B cell (primary cell): ENCODE data around the gene TP53I3. TPM values are rescaled to one million over a fixed set of nuclear protein-coding genes. Genes with fewer than 3 reads are reported as not detected.
"Not testable (repeated sequence)": the region's sequence is repeated elsewhere in the genome, so short reads cannot be mapped to it uniquely, and the experiment has no call there.

ENCODE experiments used
- ATAC-seq: fragments of 200-7000 bp; cut with Tn5 transposase; one replicate; pipeline ENCODE4 v1.10.0; 2021; ENCODE audit warnings: low read depth, mild to moderate bottlenecking, moderate number of reproducible peaks, moderate library complexity
- CTCF ChIA-PET: fragments of 350-600 bp; sonication (Branson Sonifier 250); formaldehyde crosslinking; loops from one replicate; lab custom pipeline; 2021; ENCODE audit warnings: antibody characterized with exemption, inconsistent platforms; lab: Charles Lee
- POLR2A ChIA-PET: fragments of 350-600 bp; sonication (Branson Sonifier 250); formaldehyde crosslinking; loops from one replicate; lab custom pipeline; 2021; ENCODE audit warnings: antibody characterized with exemption; lab: Charles Lee
- DNase-seq: peaks from one replicate; pipeline ENCODE4 v3.0.0; 2013
- H2AFZ ChIP-seq: 2 replicates; pipeline ENCODE4 v1.6.1; 2012; ENCODE audit warnings: mild to moderate bottlenecking, low read depth, low read length; ENCODE audit not compliant: insufficient read depth, poor library complexity, severe bottlenecking
- H3K27ac ChIP-seq, 2 donors: 1 replicate in 1 of 2; 2 replicates in 1 of 2; pipeline ENCODE4 v1.5.1; 2012 to 2013; ENCODE audit warnings: low read length in 2 of 2, mild to moderate bottlenecking in 2 of 2, moderate library complexity in 1 of 2
- H3K27me3 ChIP-seq, 4 experiments: fragments of 200-600 bp in 1 of 4; sonication (generic) in 1 of 4; replicated peaks in 1 of 4; 1 replicate in 2 of 4; 2 replicates in 2 of 4; pipeline versions ENCODE4 v1.6.1 to v1.7.0; 2013 to 2016; ENCODE audit warnings: low read length in 3 of 4, mild to moderate bottlenecking in 2 of 4, mixed read lengths in 1 of 4, moderate library complexity in 1 of 4; ENCODE audit not compliant: insufficient read depth in 4 of 4, control insufficient read depth in 3 of 4; ENCODE audit errors: control extremely low read depth in 1 of 4
- H3K36me3 ChIP-seq, 2 experiments: replicated peaks in 1 of 2; 1 replicate in 1 of 2; 2 replicates in 1 of 2; pipeline versions ENCODE4 v1.6.1 to v1.7.1; 2013; ENCODE audit warnings: low read length in 1 of 2; ENCODE audit not compliant: insufficient read depth in 2 of 2, control insufficient read depth in 1 of 2; ENCODE audit errors: control extremely low read depth in 1 of 2, extremely low read depth in 1 of 2
- H3K4me1 ChIP-seq, 2 donors: fragments of 200-600 bp in 1 of 2; sonication (generic) in 1 of 2; 1 replicate in 1 of 2; 2 replicates in 1 of 2; pipeline versions ENCODE4 v1.5.1 to v1.6.1; 2013 to 2017; ENCODE audit warnings: low read length in 2 of 2; ENCODE audit not compliant: control insufficient read depth in 2 of 2, insufficient read depth in 2 of 2
- H3K4me2 ChIP-seq: replicated peaks from 2 replicates; pipeline ENCODE3; 2012; ENCODE audit warnings: mild to moderate bottlenecking, low read depth, low read length; ENCODE audit not compliant: poor library complexity, severe bottlenecking
- H3K4me3 ChIP-seq, 5 experiments: fragments of 200-600 bp in 1 of 5; sonication (generic) in 1 of 5; 1 replicate in 3 of 5; 2 replicates in 2 of 5; pipeline versions ENCODE4 v1.5.1 to v1.7.0; 2011 to 2016; ENCODE audit warnings: low read length in 4 of 5, mild to moderate bottlenecking in 4 of 5, low read depth in 2 of 5, control low read depth in 1 of 5, moderate library complexity in 1 of 5; ENCODE audit not compliant: insufficient read depth in 1 of 5; ENCODE audit errors: control extremely low read depth in 1 of 5, extremely low read depth in 1 of 5
- H3K79me2 ChIP-seq: fragments of 200-600 bp; sonication (generic); one replicate; pipeline ENCODE4 v1.6.0; 2016; ENCODE audit warnings: low read length; ENCODE audit not compliant: control insufficient read depth, insufficient read depth
- H3K9ac ChIP-seq: fragments of 200-600 bp; sonication (generic); 2 replicates; pipeline ENCODE4 v1.6.1; 2017; ENCODE audit warnings: mild to moderate bottlenecking, low read length, moderate library complexity
- H3K9me3 ChIP-seq, 3 donors: one replicate each; pipeline versions ENCODE4 v1.6.1 to v1.7.1; 2013; ENCODE audit warnings: low read length in 2 of 3; ENCODE audit not compliant: control insufficient read depth in 2 of 3, insufficient read depth in 1 of 3; ENCODE audit errors: control extremely low read depth in 1 of 3
- H4K20me1 ChIP-seq: 2 replicates; pipeline ENCODE4 v1.6.0; 2012; ENCODE audit warnings: mild to moderate bottlenecking, low read length; ENCODE audit not compliant: insufficient read depth, control insufficient read depth, poor library complexity, severe bottlenecking
- H3K27ac Mint-ChIP-seq: one replicate; pipeline ENCODE4 v1.8.0; 2021; ENCODE audit warnings: mixed read lengths
- H3K27me3 Mint-ChIP-seq: one replicate; pipeline ENCODE4 v1.8.0; 2021; ENCODE audit warnings: mixed read lengths
- H3K4me1 Mint-ChIP-seq: one replicate; pipeline ENCODE4 v1.8.0; 2021; ENCODE audit warnings: mixed read lengths
- H3K4me3 Mint-ChIP-seq: one replicate; pipeline ENCODE4 v1.8.0; 2021; ENCODE audit warnings: mixed read lengths
- H3K9me3 Mint-ChIP-seq: one replicate; pipeline ENCODE4 v1.8.0; 2022; ENCODE audit warnings: mixed read lengths; ENCODE audit not compliant: insufficient read depth
- EZH2 ChIP-seq: IDR thresholded peaks from 2 replicates; pipeline ENCODE4 v1.6.1; 2012; ENCODE audit warnings: borderline replicate concordance, low read depth, mild to moderate bottlenecking, moderate library complexity, low read length; ENCODE audit not compliant: insufficient read depth, poor library complexity, severe bottlenecking
- WGBS: methylation state at CpG from one replicate; pipeline ENCODE4 v1.1.5; 2013; ENCODE audit warnings: missing lambda C conversion rate; ENCODE audit not compliant: insufficient coverage; 5-methylcytosine and 5-hydroxymethylcytosine counted together
- intact Hi-C: fragments of 100-400 bp; cut with micrococcal nuclease; formaldehyde crosslinking; loops from one replicate; pipeline ENCODE4 v1.10.0; 2022
- polyA plus RNA-seq: library from polyadenylated mRNA; depleted of rRNA; stranded (reverse); fragments of >200 nt; gene quantifications from 2 replicates; pipeline ENCODE4 v1.2.3, GENCODE V29; 2012
- total RNA-seq, 2 donors: library from RNA; stranded (reverse); fragments of 120-200 nt in 1 of 2; gene quantifications; 1 replicate in 1 of 2; 2 replicates in 1 of 2; pipeline versions ENCODE4 v1.2.3 to v1.2.4, GENCODE V29; 2013 to 2022
- TF ChIP-seq, protein P1 (sequence below): fragments of 200-600 bp; IDR thresholded peaks from one replicate; pipeline ENCODE4 v1.8.0; 2022; ENCODE audit warnings: antibody characterized with exemption, mild to moderate bottlenecking

Gene TP53I3
- total and polyA plus RNA-seq, 2 donors (not counting 1 experiment from before 2014, with no cell fraction given) = 3.9 to 7.3 TPM

DNA sequence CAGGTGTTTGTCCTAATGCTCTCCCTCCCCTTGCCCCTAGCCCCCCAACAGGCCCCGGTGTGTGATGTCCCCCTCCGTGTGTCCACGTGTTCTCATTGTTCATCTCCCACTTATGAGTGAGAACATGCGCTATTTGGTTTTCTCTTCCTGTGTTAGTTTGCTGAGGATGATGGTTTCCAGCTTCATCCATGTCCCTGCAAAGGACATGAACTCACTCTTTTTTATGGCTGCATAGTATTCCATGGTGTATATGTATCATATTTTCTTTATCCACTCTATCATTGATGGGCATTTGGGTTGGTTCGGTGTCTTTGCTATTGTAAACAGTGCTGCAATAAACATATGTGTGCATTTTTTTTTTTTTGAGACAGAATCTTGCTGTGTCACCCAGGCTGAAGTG, 8.6 kb upstream of the TP53I3 start:
- H3K27ac Mint-ChIP-seq, H3K36me3 ChIP-seq, H3K4me1 ChIP-seq, H3K27me3 Mint-ChIP-seq, H3K9ac ChIP-seq, intact Hi-C loops, ATAC-seq, H4K20me1 ChIP-seq, H3K9me3 ChIP-seq, H2AFZ ChIP-seq, H3K9me3 Mint-ChIP-seq, POLR2A ChIA-PET, H3K27me3 ChIP-seq, H3K4me2 ChIP-seq, H3K4me3 ChIP-seq, CTCF ChIA-PET, H3K4me3 Mint-ChIP-seq, H3K4me1 Mint-ChIP-seq, H3K27ac ChIP-seq, DNase-seq, H3K79me2 ChIP-seq: not testable (repeated sequence)
- no CpG with 5 or more reads among the region's 5 CpGs for WGBS

DNA sequence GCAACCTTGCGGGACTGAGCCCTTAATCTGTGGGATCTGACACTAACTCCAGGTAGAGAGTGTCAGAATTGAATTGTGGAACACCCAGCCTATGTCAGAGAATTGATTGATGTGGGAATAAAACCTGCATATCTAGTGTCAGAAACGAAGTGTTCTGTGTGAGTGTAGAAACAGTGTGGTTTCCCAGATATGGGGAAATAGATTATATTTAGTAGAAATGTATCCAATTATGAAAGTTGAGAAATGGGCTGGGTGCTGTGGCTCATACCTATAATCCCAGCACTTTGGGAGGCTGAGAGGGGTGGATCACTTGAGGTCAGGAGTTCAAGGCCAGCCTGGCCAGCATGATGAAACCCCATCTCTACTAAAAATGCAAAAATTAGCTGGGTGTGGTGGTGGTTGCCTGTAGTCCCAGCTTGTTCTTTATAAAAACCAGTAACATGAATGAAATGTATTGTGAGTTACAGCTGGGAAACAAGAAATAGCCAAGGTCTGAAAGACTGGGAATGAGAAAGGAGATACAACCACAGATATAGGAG, 4.3 kb upstream of the TP53I3 start:
- Mint-ChIP-seq H3K4me3 (no peak overlapping the region), H3K27me3 (no peaks in the 10 kb centered on the region), H3K9me3 (no peaks in the 10 kb centered on the region), H3K27ac (no peak overlapping the region), H3K4me1 (peaks cover 11% of the 10 kb centered on the region)
- no peak for TF ChIP-seq EZH2
- TF ChIP-seq, protein P1, sequence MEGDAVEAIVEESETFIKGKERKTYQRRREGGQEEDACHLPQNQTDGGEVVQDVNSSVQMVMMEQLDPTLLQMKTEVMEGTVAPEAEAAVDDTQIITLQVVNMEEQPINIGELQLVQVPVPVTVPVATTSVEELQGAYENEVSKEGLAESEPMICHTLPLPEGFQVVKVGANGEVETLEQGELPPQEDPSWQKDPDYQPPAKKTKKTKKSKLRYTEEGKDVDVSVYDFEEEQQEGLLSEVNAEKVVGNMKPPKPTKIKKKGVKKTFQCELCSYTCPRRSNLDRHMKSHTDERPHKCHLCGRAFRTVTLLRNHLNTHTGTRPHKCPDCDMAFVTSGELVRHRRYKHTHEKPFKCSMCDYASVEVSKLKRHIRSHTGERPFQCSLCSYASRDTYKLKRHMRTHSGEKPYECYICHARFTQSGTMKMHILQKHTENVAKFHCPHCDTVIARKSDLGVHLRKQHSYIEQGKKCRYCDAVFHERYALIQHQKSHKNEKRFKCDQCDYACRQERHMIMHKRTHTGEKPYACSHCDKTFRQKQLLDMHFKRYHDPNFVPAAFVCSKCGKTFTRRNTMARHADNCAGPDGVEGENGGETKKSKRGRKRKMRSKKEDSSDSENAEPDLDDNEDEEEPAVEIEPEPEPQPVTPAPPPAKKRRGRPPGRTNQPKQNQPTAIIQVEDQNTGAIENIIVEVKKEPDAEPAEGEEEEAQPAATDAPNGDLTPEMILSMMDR = no peak
- H3K27me3 ChIP-seq = no peaks in the 10 kb centered on the region
- DNase-seq = no peak
- H4K20me1 ChIP-seq = no peaks in the 10 kb centered on the region
- H3K27ac ChIP-seq = no peak overlapping the region
- H3K36me3 ChIP-seq = peaks cover 2 to 3% of the 10 kb centered on the region in 2 experiments
- no peak for ATAC-seq
- intact Hi-C loops = no loop called here
- CTCF ChIA-PET = interaction anchor here (0.8 kb wide), 1 partner anchor 10 kb away, joined by 3 read pairs; no protein-coding TSS in a partner anchor
- H2AFZ ChIP-seq = no peak overlapping the region
- WGBS = 93% methylated on average over 2 of the region's 2 CpGs
- POLR2A ChIA-PET = no interaction called here
- no peak overlapping the region for H3K9ac ChIP-seq
- peaks cover 6 to 11% of the 10 kb centered on the region in 2 donors for H3K4me1 ChIP-seq
- no peak overlapping the region for H3K4me2 ChIP-seq
- no peaks in the 10 kb centered on the region for H3K9me3 ChIP-seq
- H3K4me3 ChIP-seq = no peak overlapping the region
- H3K79me2 ChIP-seq = peaks cover 12% of the 10 kb centered on the region
